OCI-LY3 (cell line): Measurements from ENCODE around the gene OXTR.

Source experiments
- H2AFZ ChIP-seq: fragments of 200-600, 300-600 bp; shearing (Covaris generic); 2 replicates; pipeline ENCODE4 v1.6.0; 2014; ENCODE audit warnings: antibody characterized with exemption, low read depth, low read length
- H3K27ac ChIP-seq: fragments of 200-600, 300-600 bp; sonication (generic); 2 replicates; pipeline ENCODE4 v1.5.1; 2014; ENCODE audit warnings: mild to moderate bottlenecking, low read length, moderate library complexity, mixed read lengths
- H3K27me3 ChIP-seq: fragments of 200-600, 300-600 bp; sonication (generic); 2 replicates; pipeline ENCODE4 v1.6.1; 2014; ENCODE audit warnings: low read depth, low read length, mixed read lengths
- H3K36me3 ChIP-seq: fragments of 200-600, 300-600 bp; sonication (generic); replicated peaks from 2 replicates; pipeline ENCODE3; 2014; ENCODE audit warnings: low read depth, low read length, mixed read lengths
- H3K4me1 ChIP-seq: fragments of 300-600, 200-600 bp; sonication (generic); 2 replicates; pipeline ENCODE4 v1.6.1; 2014; ENCODE audit warnings: low read length, mixed read lengths
- H3K4me2 ChIP-seq: fragments of 200-600, 300-600 bp; sonication (generic); 2 replicates; pipeline ENCODE4 v1.6.1; 2014; ENCODE audit warnings: low read length, mixed read lengths
- H3K4me3 ChIP-seq: fragments of 300-600, 200-600 bp; sonication (generic); 2 replicates; pipeline ENCODE4 v1.5.1; 2014; ENCODE audit warnings: antibody characterized with exemption, mild to moderate bottlenecking, low read length, moderate library complexity
- H3K79me2 ChIP-seq: fragments of 300-600, 200-600 bp; shearing (Covaris generic); 2 replicates; pipeline ENCODE4 v1.6.1; 2014; ENCODE audit warnings: mild to moderate bottlenecking, low read length, mixed read lengths
- H3K9ac ChIP-seq: fragments of 300-600, 200-600 bp; shearing (Covaris generic); 2 replicates; pipeline ENCODE4 v1.6.0; 2014; ENCODE audit warnings: mild to moderate bottlenecking, low read length, moderate library complexity
- H3K9me3 ChIP-seq: fragments of 200-600, 300-600 bp; shearing (Covaris generic); 2 replicates; pipeline ENCODE4 v1.6.1; 2014; ENCODE audit warnings: low read length, mixed read lengths; ENCODE audit not compliant: insufficient read depth
- H4K20me1 ChIP-seq: fragments of 200-600, 300-600 bp; sonication (generic); 2 replicates; pipeline ENCODE4 v1.6.1; 2016; ENCODE audit warnings: low read length, mixed read lengths; ENCODE audit not compliant: insufficient read depth
- EZH2phosphoT487 ChIP-seq: fragments of 200-600 bp; shearing (Covaris generic); IDR thresholded peaks from 2 replicates; pipeline ENCODE4 v1.6.1; 2018; ENCODE audit warnings: antibody characterized with exemption, mixed run types, low read depth
- TF ChIP-seq, protein P1 (sequence below): fragments of 200-600, 300-600 bp; sonication (generic); IDR thresholded peaks from 2 replicates; pipeline ENCODE4 v1.5.1; 2014; ENCODE audit warnings: antibody characterized with exemption, low read length, low read depth

The OXTR gene

DNA sequence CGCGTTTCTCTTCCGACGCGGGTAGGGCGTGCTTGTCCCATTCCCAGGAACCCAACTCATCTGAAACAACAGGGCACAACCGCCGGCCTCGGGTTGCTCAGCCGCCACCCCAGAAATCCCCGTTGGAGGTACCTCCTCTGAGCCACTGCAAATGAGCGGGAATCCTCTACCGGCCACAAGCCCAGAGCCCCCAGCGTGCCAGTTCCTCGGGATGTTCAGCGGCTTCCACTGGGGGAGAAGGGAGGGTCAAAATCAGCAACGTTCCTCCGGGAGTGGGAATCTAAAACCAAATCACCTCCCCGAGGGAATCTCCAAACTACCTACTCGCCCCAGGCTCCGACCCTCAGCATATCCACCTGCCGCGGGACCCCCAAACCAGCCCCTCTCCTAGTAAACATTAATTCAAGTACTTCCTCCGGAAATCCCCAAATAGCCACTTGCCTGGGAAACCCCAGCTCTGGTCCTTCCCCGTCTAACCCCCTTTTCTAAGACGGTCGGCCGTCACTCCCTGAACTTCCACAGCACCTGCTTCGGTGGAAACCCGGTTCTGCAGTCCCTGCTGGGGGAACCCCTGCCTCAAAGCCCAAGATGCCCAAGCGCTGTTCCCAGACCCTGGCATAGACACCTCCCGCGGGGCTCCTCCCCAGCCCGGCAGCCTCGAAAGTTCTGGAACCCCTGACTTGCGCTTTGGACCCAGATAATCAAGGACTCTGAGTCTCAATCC is 887 bp downstream of the OXTR start:
- Histone ChIP-seq H4K20me1 (no peaks in the 10 kb centered on the region), H3K9me3 (no peaks in the 10 kb centered on the region), H3K4me2 (peak overlapping the region; percentile 86), H3K4me1 (peaks cover 84% of the 10 kb centered on the region), H2AFZ (peak overlapping the region; percentile 45; the same call in 1 of the 2 replicates), H3K27ac (peak overlapping the region; percentile 63), H3K27me3 (no peaks in the 10 kb centered on the region), H3K79me2 (peaks cover 8% of the 10 kb centered on the region; the same call in 1 of the 2 replicates), H3K4me3 (peak overlapping the region; percentile 85), H3K9ac (peak overlapping the region; percentile 71), H3K36me3 (peaks cover 17% of the 10 kb centered on the region)
- no peak for TF ChIP-seq EZH2phosphoT487
- TF ChIP-seq, protein P1, sequence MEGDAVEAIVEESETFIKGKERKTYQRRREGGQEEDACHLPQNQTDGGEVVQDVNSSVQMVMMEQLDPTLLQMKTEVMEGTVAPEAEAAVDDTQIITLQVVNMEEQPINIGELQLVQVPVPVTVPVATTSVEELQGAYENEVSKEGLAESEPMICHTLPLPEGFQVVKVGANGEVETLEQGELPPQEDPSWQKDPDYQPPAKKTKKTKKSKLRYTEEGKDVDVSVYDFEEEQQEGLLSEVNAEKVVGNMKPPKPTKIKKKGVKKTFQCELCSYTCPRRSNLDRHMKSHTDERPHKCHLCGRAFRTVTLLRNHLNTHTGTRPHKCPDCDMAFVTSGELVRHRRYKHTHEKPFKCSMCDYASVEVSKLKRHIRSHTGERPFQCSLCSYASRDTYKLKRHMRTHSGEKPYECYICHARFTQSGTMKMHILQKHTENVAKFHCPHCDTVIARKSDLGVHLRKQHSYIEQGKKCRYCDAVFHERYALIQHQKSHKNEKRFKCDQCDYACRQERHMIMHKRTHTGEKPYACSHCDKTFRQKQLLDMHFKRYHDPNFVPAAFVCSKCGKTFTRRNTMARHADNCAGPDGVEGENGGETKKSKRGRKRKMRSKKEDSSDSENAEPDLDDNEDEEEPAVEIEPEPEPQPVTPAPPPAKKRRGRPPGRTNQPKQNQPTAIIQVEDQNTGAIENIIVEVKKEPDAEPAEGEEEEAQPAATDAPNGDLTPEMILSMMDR = no peak

DNA sequence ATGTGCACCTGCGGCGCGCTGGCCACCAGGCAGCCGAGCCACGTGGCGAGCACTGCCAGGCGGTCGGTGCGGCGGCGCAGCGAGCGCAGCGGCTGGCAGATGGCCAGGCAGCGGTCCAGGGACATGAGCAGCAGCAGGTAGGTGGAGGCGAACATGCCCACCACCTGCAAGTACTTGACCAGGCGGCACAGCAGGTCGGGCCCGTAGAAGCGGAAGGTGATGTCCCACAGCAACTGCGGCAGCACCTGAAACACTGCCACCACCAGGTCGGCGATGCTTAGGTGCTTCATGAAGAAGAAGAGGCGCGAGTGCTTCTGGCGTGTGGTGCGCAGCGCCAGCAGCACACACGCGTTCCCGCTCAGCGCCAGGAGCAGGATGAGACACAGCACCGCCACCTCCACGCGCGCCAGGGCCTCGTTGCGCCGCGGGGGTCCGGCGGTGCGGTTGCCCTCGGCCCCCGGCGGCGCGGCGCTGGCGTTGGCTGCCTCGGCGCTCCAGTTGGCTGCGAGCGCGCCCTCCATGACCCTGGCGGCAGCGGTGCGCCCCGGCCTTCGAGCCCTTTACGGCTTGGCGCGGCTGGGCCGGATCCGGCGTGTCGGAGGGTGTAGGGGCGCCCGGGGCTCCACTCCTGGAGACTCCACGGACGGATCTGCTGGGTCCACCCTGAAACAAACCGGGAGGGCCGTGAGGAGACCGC is 1.6 kb downstream of the OXTR start:
- Histone ChIP-seq H3K9me3 (no peaks in the 10 kb centered on the region), H3K27ac (peak overlapping the region; percentile 63), H3K27me3 (no peaks in the 10 kb centered on the region)

DNA sequence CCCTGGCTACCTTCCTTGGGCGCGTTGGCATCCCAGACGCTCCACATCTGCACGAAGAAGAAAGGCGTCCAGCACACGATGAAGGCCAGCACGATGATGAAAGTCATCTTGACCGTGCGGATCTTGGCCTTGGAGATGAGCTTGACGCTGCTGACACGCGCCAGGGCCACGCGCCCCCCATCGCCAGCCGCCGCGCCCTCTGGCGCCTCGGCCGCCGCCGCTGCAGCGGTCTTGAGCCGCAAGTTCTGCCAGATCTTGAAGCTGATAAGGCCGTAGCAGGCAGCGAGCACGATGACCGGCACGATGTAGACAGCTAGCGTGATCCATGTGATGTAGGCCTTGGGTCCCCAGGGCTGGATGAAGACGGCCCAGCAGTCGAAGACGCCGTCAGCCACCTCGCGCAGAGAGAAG is 2.2 kb downstream of the OXTR start:
- H3K4me3 ChIP-seq = no peak overlapping the region
- H3K27ac ChIP-seq = no peak overlapping the region; the same call in 1 of the 2 replicates
- no peak for TF ChIP-seq EZH2phosphoT487
- TF ChIP-seq, protein P1 = no peak
- H3K27me3 ChIP-seq = no peaks in the 10 kb centered on the region
- H3K9me3 ChIP-seq = no peaks in the 10 kb centered on the region
- H3K9ac ChIP-seq = no peak overlapping the region
- peaks cover 93% of the 10 kb centered on the region for H3K4me1 ChIP-seq
- H3K36me3 ChIP-seq = peaks cover 17% of the 10 kb centered on the region
- no peak overlapping the region for H2AFZ ChIP-seq
- H4K20me1 ChIP-seq = no peaks in the 10 kb centered on the region
- H3K79me2 ChIP-seq = peaks cover 8% of the 10 kb centered on the region; the same call in 1 of the 2 replicates
- H3K4me2 ChIP-seq = peak overlapping the region; percentile 31

More for the DNA sequence above, 1.6 kb downstream of the OXTR start:
- Histone ChIP-seq H3K36me3 (peaks cover 17% of the 10 kb centered on the region), H3K4me2 (peak overlapping the region; percentile 86), H3K9ac (no peak overlapping the region), H3K79me2 (peaks cover 8% of the 10 kb centered on the region; the same call in 1 of the 2 replicates), H3K4me1 (peaks cover 87% of the 10 kb centered on the region), H3K4me3 (peak overlapping the region; percentile 85), H2AFZ (no peak overlapping the region), H4K20me1 (no peaks in the 10 kb centered on the region)
- no peak for TF ChIP-seq EZH2phosphoT487
- TF ChIP-seq, protein P1 = no peak

DNA sequence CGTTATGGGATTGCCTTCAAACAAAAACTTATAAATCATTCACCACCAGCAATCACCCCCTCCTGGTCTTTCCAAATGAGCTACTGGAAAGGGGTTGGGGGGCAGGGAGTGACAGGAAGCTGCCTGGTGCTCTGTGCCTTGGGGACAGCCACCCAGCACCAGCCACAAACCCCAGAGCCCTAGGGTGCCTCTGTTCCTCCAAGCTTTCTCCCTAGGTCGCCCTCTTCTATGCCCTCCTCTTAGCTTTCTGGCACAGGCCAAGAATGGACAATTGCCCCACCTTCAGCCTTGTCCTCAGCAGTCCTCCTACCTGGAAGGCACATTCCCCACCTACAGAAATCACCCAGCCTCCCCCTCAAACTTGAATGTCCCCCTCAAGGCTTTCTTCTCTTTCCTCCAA is 3.3 kb downstream of the OXTR start:
- TF ChIP-seq, protein P1 = no peak
- Histone ChIP-seq H4K20me1 (no peaks in the 10 kb centered on the region), H3K4me3 (no peak overlapping the region), H3K9ac (no peak overlapping the region), H3K36me3 (peaks cover 21% of the 10 kb centered on the region), H3K9me3 (no peaks in the 10 kb centered on the region), H3K79me2 (peaks cover 8% of the 10 kb centered on the region; the same call in 1 of the 2 replicates), H3K4me1 (peaks cover 90% of the 10 kb centered on the region), H2AFZ (no peak overlapping the region), H3K4me2 (peak overlapping the region; percentile 31), H3K27ac (peak overlapping the region; percentile 27; the same call in 1 of the 2 replicates), H3K27me3 (no peaks in the 10 kb centered on the region)
